HCT116 (cell line): ENCODE results near the gene SRP19. TPM values are rescaled to one million over a fixed set of nuclear protein-coding genes. Genes with fewer than 3 reads are reported as not detected.

Source experiments
- ATAC-seq: fragments of 200-7000 bp; cut with Tn5 transposase; 2 replicates; pipeline ENCODE4 v1.9.1; 2020; ENCODE audit warnings: mild to moderate bottlenecking, moderate library complexity
- BruUV-seq: library from RNA; stranded (reverse); fragments of 400-500 nt; replicated peaks from 2 replicates; lab custom pipeline; 2021; lab: Mats Ljungman, UMichigan
- CTCF ChIA-PET: fragments of 300-600 bp; sonication (Branson Sonifier 250); formaldehyde crosslinking; loops from one replicate; lab custom pipeline; 2021; ENCODE audit warnings: antibody characterized with exemption; lab: Charles Lee
- POLR2A ChIA-PET: fragments of 300-600, 350-600 bp; sonication (Branson Sonifier 250); formaldehyde crosslinking; loops from one replicate; lab custom pipeline; 2021; ENCODE audit warnings: antibody characterized with exemption; lab: Charles Lee
- RAD21 ChIA-PET, 2 experiments: fragments of 300-600 bp; sonication (Branson Sonifier 250); formaldehyde crosslinking; loops; one replicate each; lab custom pipeline; 2023; ENCODE audit warnings: low total read pairs in 2 of 2; ENCODE audit not compliant: uncharacterized antibody in 2 of 2, unreplicated experiment in 2 of 2, low non-redundant PET in 1 of 2; lab: Charles Lee
- DNase-seq: peaks from one replicate; pipeline ENCODE4 v3.0.0-alpha.2; 2010; ENCODE audit warnings: low read depth, low spot score
- H2AFZ ChIP-seq: fragments of 200-600 bp; shearing (Covaris generic), sonication (generic); 2 replicates; pipeline ENCODE4 v1.6.1; 2017; ENCODE audit warnings: low read depth, mixed run types, mixed read lengths, antibody characterized with exemption, low read length; ENCODE audit not compliant: poor library complexity, severe bottlenecking
- H3K27ac ChIP-seq: 2 replicates; pipeline ENCODE4 v1.5.1; 2012; ENCODE audit warnings: low read depth, low read length
- H3K27me3 ChIP-seq: fragments of 200-600 bp; sonication (generic); 2 replicates; pipeline ENCODE4 v1.6.1; 2016; ENCODE audit warnings: mixed run types, low read length, mixed read lengths; ENCODE audit not compliant: insufficient read depth
- H3K36me3 ChIP-seq, 2 experiments: fragments of 200-500 bp in 1 of 2; fragments of 200-600 bp in 1 of 2; sonication (Bioruptor generic) in 1 of 2; sonication (generic) in 1 of 2; 2 replicates each; pipeline versions ENCODE4 v1.5.1 to v1.6.1; 2014 to 2016; ENCODE audit warnings: low read length in 2 of 2, inconsistent platforms in 1 of 2, mixed read lengths in 1 of 2, mixed run types in 1 of 2; ENCODE audit not compliant: insufficient read depth in 2 of 2, control insufficient read depth in 1 of 2
- H3K4me1 ChIP-seq, 2 experiments: fragments of 200-600 bp in 1 of 2; sonication (generic) in 1 of 2; 2 replicates each; pipeline versions ENCODE4 v1.5.1 to v1.6.1; 2012 to 2017; ENCODE audit warnings: low read length in 2 of 2, inconsistent platforms in 1 of 2, mild to moderate bottlenecking in 1 of 2, mixed read lengths in 1 of 2, mixed run types in 1 of 2, moderate library complexity in 1 of 2; ENCODE audit not compliant: insufficient read depth in 2 of 2, control insufficient read depth in 1 of 2
- H3K4me2 ChIP-seq: fragments of 200-600 bp; sonication (generic); 2 replicates; pipeline ENCODE4 v1.6.1; 2017; ENCODE audit warnings: mixed run types, low read length, mixed read lengths
- H3K4me3 ChIP-seq, 2 experiments: fragments of 200-600 bp in 1 of 2; sonication (generic) in 1 of 2; replicated peaks in 1 of 2; 2 replicates each; pipeline ENCODE4 v1.5.1; 2011 to 2016; ENCODE audit warnings: low read length in 2 of 2, control low read depth in 1 of 2, low read depth in 1 of 2, mild to moderate bottlenecking in 1 of 2, mixed read lengths in 1 of 2, mixed run types in 1 of 2
- H3K79me2 ChIP-seq: fragments of 200-600 bp; sonication (generic); 2 replicates; pipeline ENCODE4 v1.6.1; 2017; ENCODE audit warnings: mild to moderate bottlenecking, mixed run types, low read length, moderate library complexity, mixed read lengths; ENCODE audit not compliant: insufficient read depth
- H3K9ac ChIP-seq: fragments of 200-600 bp; sonication (generic); 2 replicates; pipeline ENCODE4 v1.6.1; 2016; ENCODE audit warnings: low read length, mixed read lengths
- H3K9me2 ChIP-seq: fragments of 200-600 bp; sonication (generic), shearing (Covaris generic); 2 replicates; pipeline ENCODE4 v1.6.1; 2017; ENCODE audit warnings: mixed run types, mild to moderate bottlenecking, moderate library complexity; ENCODE audit not compliant: insufficient read depth
- H3K9me3 ChIP-seq, 2 experiments: fragments of 200-500 bp in 1 of 2; fragments of 200-600 bp in 1 of 2; sonication (Bioruptor generic) in 1 of 2; sonication (generic) in 1 of 2; 2 replicates each; pipeline ENCODE4 v1.6.1; 2014 to 2017; ENCODE audit warnings: low read length in 2 of 2, mixed read lengths in 2 of 2, inconsistent platforms in 1 of 2, low read depth in 1 of 2, mild to moderate bottlenecking in 1 of 2, mixed run types in 1 of 2, moderate library complexity in 1 of 2; ENCODE audit not compliant: control insufficient read depth in 1 of 2, insufficient read depth in 1 of 2
- H4K20me1 ChIP-seq: fragments of 200-600 bp; sonication (generic), shearing (Covaris generic); 2 replicates; pipeline ENCODE4 v1.6.1; 2017; ENCODE audit warnings: mixed run types, mild to moderate bottlenecking, moderate library complexity; ENCODE audit not compliant: insufficient read depth
- CBX3 ChIP-seq: IDR thresholded peaks from 2 replicates; pipeline ENCODE4 v1.6.1; 2012; ENCODE audit warnings: low read depth
- EZH2phosphoT487 ChIP-seq: fragments of 200-600 bp; IDR thresholded peaks from 2 replicates; pipeline ENCODE4 v1.6.1; 2018; ENCODE audit warnings: antibody characterized with exemption, borderline replicate concordance
- JUND ChIP-seq: IDR thresholded peaks from 2 replicates; pipeline ENCODE4 v1.6.1; 2012
- POLR2A ChIP-seq: IDR thresholded peaks from 2 replicates; pipeline ENCODE4 v1.7.0; 2011; ENCODE audit warnings: borderline replicate concordance; ENCODE audit not compliant: insufficient read depth, insufficient read length; ENCODE audit errors: extremely low read depth
- RAD21 ChIP-seq: IDR thresholded peaks from 2 replicates; pipeline ENCODE4 v1.6.1; 2012; ENCODE audit warnings: low read depth, mild to moderate bottlenecking
- SP1 ChIP-seq: IDR thresholded peaks from 2 replicates; pipeline ENCODE4 v1.6.1; 2012; ENCODE audit warnings: low read depth
- TCF7L2 ChIP-seq: IDR thresholded peaks from 2 replicates; pipeline ENCODE4 v1.7.0; 2011; ENCODE audit warnings: borderline replicate concordance, inconsistent platforms; ENCODE audit not compliant: insufficient read depth, insufficient read length; ENCODE audit errors: extremely low read depth
- YY1 ChIP-seq: IDR thresholded peaks from 2 replicates; pipeline ENCODE4 v1.6.1; 2011; ENCODE audit warnings: low read length, low read depth, moderate library complexity, mild to moderate bottlenecking; ENCODE audit not compliant: insufficient replicate concordance; ENCODE audit errors: extremely low read depth
- ZNF274 ChIP-seq: fragments of 200-500 bp; sonication (Bioruptor generic); IDR thresholded peaks from 2 replicates; pipeline ENCODE4 v1.6.1; 2014; ENCODE audit warnings: mild to moderate bottlenecking, low read depth, low read length, inconsistent platforms
- intact Hi-C: fragments of 100-400 bp; cut with micrococcal nuclease; formaldehyde crosslinking; loops from 2 replicates; pipeline ENCODE4 v1.10.0; 2022
- total RNA-seq: library from RNA; stranded (reverse); gene quantifications from one replicate; pipeline ENCODE4 v1.2.1, GENCODE V29; 2021; ENCODE audit not compliant: unreplicated experiment
- TF ChIP-seq, protein P1 (sequence below): IDR thresholded peaks from 2 replicates; pipeline ENCODE4 v1.6.1; 2011; ENCODE audit warnings: mild to moderate bottlenecking, low read length, moderate library complexity; ENCODE audit not compliant: insufficient replicate concordance; ENCODE audit errors: extremely low read depth
- TF ChIP-seq, protein P2 (sequence below), 3 experiments: fragments of 200-600 bp in 1 of 3; sonication (generic) in 1 of 3; IDR thresholded peaks in 2 of 3; conservative IDR thresholded peaks in 1 of 3; 2 replicates each; pipeline ENCODE4 v1.5.1; 2012 to 2017; ENCODE audit warnings: low read depth in 2 of 3, low read length in 2 of 3, antibody characterized with exemption in 1 of 3, borderline replicate concordance in 1 of 3, control low read depth in 1 of 3, mild to moderate bottlenecking in 1 of 3, mixed read lengths in 1 of 3, mixed run types in 1 of 3, moderate library complexity in 1 of 3; ENCODE audit not compliant: insufficient read depth in 1 of 3

SRP19 gene
- total RNA-seq, 1 experiment from 2014 or later: 45.3 TPM

DNA sequence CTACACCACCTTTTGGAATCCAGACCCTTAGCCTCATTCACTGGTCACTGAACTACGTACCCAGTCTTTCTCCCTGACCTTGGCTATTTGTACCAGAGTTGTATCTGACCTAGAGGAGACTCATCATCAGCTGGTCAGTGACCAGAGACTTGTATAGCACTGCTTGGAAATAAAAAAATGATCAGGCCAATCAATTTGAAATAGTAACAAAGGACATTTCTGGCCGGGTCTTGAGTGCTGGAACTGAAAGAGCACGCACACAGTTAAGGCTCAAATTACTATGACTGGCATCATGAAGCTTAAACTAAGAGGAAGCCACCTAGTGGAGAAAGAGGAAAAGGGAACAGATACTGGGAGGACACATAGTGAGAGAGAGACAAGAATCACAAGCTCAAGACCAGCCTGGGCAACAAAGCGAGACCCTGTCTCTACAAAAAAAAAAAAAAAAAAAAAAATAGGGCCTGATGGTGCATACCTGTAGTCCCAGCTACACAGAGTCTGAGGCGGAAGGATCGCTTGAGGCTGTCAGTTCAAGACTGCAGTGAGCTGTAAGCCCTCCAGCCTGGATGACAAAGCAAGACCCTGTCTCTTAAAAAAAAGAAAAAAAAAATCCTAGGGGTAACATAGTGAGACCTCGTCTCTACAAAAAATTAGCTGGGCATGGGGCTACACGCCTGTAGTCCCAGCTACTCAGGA, 12.8 kb upstream of the SRP19 start:
- Histone ChIP-seq H3K79me2 (no peaks in the 10 kb centered on the region), H4K20me1 (no peaks in the 10 kb centered on the region), H3K4me1 (peaks cover 0 to 4% of the 10 kb centered on the region in 2 experiments; a peak in 1 of 4 replicates), H2AFZ (peak overlapping the region; percentile 81), H3K4me2 (peak overlapping the region; percentile 61), H3K36me3 (no peaks in the 10 kb centered on the region), H3K27me3 (no peaks in the 10 kb centered on the region), H3K9me2 (no peaks in the 10 kb centered on the region), H3K4me3 (0 out of 4 replicates have a peak overlapping the region, but pooled peaks of 1 of the 2 experiments have one; percentile 13), H3K27ac (no peak overlapping the region), H3K9ac (peak overlapping the region; percentile 18; the same call in 1 of the 2 replicates), H3K9me3 (no peaks in the 10 kb centered on the region)
- ChIA-PET RAD21 (interaction anchor here in 1 of 2 experiments (0.6 kb wide), 1 partner anchor 297 kb away, joined by 3 read pairs; no protein-coding TSS in a partner anchor), CTCF (interaction anchor here (0.6 to 1.5 kb wide), 17 partner anchors 11 to 708 kb away, joined by 3 to 11 read pairs (median 5); partner anchors contain the start of gene SRP19), POLR2A (interaction anchor here (0.7 to 1.5 kb wide), 2 partner anchors 12 kb away, joined by 4 to 5 read pairs; partner anchors contain the start of gene SRP19)
- peak; percentile 17 for TF ChIP-seq YY1
- TF ChIP-seq CBX3: peak; percentile 41; the same call in 1 of the 2 replicates
- TF ChIP-seq ZNF274: no peak
- no peak for TF ChIP-seq SP1
- TF ChIP-seq TCF7L2: no peak
- TF ChIP-seq, protein P1, sequence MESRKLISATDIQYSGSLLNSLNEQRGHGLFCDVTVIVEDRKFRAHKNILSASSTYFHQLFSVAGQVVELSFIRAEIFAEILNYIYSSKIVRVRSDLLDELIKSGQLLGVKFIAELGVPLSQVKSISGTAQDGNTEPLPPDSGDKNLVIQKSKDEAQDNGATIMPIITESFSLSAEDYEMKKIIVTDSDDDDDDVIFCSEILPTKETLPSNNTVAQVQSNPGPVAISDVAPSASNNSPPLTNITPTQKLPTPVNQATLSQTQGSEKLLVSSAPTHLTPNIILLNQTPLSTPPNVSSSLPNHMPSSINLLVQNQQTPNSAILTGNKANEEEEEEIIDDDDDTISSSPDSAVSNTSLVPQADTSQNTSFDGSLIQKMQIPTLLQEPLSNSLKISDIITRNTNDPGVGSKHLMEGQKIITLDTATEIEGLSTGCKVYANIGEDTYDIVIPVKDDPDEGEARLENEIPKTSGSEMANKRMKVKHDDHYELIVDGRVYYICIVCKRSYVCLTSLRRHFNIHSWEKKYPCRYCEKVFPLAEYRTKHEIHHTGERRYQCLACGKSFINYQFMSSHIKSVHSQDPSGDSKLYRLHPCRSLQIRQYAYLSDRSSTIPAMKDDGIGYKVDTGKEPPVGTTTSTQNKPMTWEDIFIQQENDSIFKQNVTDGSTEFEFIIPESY: no peak
- peak; percentile 61 for TF ChIP-seq RAD21
- no peak for TF ChIP-seq POLR2A
- TF ChIP-seq, protein P2, sequence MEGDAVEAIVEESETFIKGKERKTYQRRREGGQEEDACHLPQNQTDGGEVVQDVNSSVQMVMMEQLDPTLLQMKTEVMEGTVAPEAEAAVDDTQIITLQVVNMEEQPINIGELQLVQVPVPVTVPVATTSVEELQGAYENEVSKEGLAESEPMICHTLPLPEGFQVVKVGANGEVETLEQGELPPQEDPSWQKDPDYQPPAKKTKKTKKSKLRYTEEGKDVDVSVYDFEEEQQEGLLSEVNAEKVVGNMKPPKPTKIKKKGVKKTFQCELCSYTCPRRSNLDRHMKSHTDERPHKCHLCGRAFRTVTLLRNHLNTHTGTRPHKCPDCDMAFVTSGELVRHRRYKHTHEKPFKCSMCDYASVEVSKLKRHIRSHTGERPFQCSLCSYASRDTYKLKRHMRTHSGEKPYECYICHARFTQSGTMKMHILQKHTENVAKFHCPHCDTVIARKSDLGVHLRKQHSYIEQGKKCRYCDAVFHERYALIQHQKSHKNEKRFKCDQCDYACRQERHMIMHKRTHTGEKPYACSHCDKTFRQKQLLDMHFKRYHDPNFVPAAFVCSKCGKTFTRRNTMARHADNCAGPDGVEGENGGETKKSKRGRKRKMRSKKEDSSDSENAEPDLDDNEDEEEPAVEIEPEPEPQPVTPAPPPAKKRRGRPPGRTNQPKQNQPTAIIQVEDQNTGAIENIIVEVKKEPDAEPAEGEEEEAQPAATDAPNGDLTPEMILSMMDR (IDR thresholded peaks at IDR 0.05 in 2 of 3, conservative IDR thresholded peaks at IDR 0.05 in 1 of 3; ENCODE audit: borderline replicate concordance in 1 of 3, insufficient read depth in 1 of 3, low read depth in 2 of 3, low read length in 2 of 3): peak; percentile 54 to 76 (median 73); a peak in 5 of 6 replicates
- TF ChIP-seq JUND: no peak
- TF ChIP-seq EZH2phosphoT487: no peak
- DNase-seq (peak; percentile 68), ATAC-seq (peak; percentile 99)
- no TSS peak for BruUV-seq
- intact Hi-C loops: loop anchor here (5.0 to 10.0 kb wide), 2 partner anchors 296 to 653 kb away; no protein-coding TSS in a partner anchor
